HUES48 (cell line): ENCODE results near the gene SRCIN1.

Experiments used
- H3K27ac ChIP-seq: one replicate; pipeline ENCODE4 v1.7.0; 2013; ENCODE audit warnings: low read depth, low read length, inconsistent platforms
- H3K27me3 ChIP-seq: 2 replicates; pipeline ENCODE4 v1.6.1; 2013; ENCODE audit warnings: mild to moderate bottlenecking, low read length; ENCODE audit not compliant: control insufficient read depth, insufficient read depth
- H3K36me3 ChIP-seq: 2 replicates; pipeline ENCODE4 v1.6.1; 2013; ENCODE audit warnings: low read length; ENCODE audit not compliant: control insufficient read depth, insufficient read depth
- H3K4me1 ChIP-seq: 2 replicates; pipeline ENCODE4 v1.6.1; 2013; ENCODE audit warnings: mild to moderate bottlenecking, low read length; ENCODE audit not compliant: control insufficient read depth, insufficient read depth
- H3K4me3 ChIP-seq: 2 replicates; pipeline ENCODE4 v1.5.1; 2013; ENCODE audit warnings: mild to moderate bottlenecking, low read depth, low read length
- H3K9ac ChIP-seq: 2 replicates; pipeline ENCODE4 v1.6.1; 2013; ENCODE audit warnings: mild to moderate bottlenecking, low read depth, low read length, moderate library complexity
- H3K9me3 ChIP-seq: 2 replicates; pipeline ENCODE4 v1.6.1; 2013; ENCODE audit warnings: low read length; ENCODE audit not compliant: control insufficient read depth, insufficient read depth

Gene SRCIN1

DNA sequence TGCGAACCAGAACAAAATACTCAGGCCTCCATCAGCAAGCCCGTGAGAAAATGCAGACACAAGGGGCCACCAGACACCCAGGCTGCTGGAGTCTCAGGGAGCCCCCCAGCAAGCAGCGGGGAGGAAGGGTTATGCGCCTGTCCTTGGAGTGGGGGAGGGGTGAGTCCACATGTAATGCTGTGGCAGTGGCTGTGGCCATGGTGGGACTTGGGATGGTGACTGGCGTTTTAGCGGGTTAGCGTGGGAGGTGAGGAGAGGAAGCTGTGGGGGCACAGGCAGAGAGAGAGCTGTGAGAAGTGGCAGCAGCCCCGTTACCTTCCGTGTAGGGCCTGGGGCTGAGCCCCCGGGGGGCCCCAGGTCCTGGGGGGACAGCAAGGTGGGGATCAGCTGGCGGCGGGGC lies 58.3 kb downstream of the SRCIN1 start:
- H3K27me3 ChIP-seq: no peaks in the 10 kb centered on the region; the same call in 1 of the 2 replicates
- no peak overlapping the region for H3K9ac ChIP-seq
- H3K36me3 ChIP-seq: no peaks in the 10 kb centered on the region
- no peak overlapping the region for H3K27ac ChIP-seq
- no peaks in the 10 kb centered on the region for H3K4me1 ChIP-seq
- no peak overlapping the region for H3K4me3 ChIP-seq
- H3K9me3 ChIP-seq: no peaks in the 10 kb centered on the region

- no peaks in the 10 kb centered on the region for H3K4me1 ChIP-seq
- H3K27ac ChIP-seq: no peak overlapping the region
- no peak overlapping the region for H3K4me3 ChIP-seq
- no peak overlapping the region for H3K9ac ChIP-seq
- no peaks in the 10 kb centered on the region for H3K9me3 ChIP-seq
- no peaks in the 10 kb centered on the region; the same call in 1 of the 2 replicates for H3K27me3 ChIP-seq
- no peaks in the 10 kb centered on the region for H3K36me3 ChIP-seq
Observed at GRCh38 chr17:38546396-38546795, 59.4 kb downstream of the SRCIN1 start.

DNA sequence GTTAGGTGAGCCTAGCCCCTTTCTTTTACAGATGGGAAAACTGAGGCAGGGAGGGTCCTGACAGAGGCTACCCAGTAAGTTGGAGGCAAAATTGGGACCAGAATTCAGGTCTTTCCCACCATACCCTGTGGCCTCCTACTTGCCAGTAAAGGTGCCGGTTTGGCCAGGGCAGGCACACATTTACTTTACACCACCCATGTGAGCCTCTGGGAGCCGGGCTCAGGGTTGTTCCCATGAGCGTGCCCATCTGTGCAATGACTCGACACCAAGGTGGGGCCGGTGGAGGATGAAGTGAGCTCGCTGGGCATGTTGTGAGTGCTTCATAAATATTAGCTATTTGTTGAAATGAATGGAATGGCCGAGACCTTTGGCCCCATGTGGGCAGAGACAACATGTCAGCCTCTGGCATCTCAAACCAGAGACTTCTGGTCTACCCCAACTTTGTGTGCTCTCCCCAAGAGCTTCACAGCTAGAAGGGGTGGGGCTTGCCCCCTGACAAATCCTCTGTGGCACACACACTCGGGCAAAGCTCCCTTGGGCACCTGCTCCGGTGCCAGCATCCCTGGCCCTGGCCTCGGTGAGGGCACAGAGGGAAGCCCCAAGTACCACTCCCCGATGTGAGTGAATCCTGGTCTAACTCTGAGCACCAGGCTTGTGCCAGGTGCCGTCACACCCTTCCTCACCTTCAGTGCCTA lies 60.1 kb downstream of the SRCIN1 start:
- no peaks in the 10 kb centered on the region for H3K36me3 ChIP-seq
- no peaks in the 10 kb centered on the region; the same call in 1 of the 2 replicates for H3K27me3 ChIP-seq
- no peak overlapping the region for H3K4me3 ChIP-seq
- H3K9ac ChIP-seq: no peak overlapping the region
- no peaks in the 10 kb centered on the region for H3K9me3 ChIP-seq
- H3K4me1 ChIP-seq: no peaks in the 10 kb centered on the region
- no peak overlapping the region for H3K27ac ChIP-seq

DNA sequence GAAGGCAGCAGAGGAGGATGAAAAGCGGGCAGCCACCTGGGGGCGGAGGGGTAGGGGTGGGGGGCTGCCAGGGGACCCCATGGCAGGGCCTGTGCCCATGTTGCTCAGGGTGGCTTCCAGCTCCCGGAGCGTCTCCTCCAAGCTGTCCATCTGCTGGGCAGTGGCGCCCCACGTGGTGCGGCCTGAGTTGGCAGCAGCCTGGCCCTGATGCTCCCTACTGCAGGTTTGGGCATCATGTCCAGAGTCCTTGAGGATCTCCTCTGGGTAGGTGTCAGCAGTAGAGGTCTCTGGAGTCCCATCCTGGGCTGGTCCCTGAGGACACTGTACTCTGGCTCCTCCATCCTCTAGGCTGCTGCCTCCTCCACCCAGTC lies 60.9 kb downstream of the SRCIN1 start:
- H3K27ac ChIP-seq: no peak overlapping the region
- H3K27me3 ChIP-seq: no peaks in the 10 kb centered on the region; the same call in 1 of the 2 replicates
- no peaks in the 10 kb centered on the region for H3K4me1 ChIP-seq
- no peaks in the 10 kb centered on the region for H3K36me3 ChIP-seq
- no peak overlapping the region for H3K9ac ChIP-seq
- no peak overlapping the region for H3K4me3 ChIP-seq
- H3K9me3 ChIP-seq: no peaks in the 10 kb centered on the region

GRCh38 chr17:38544175-38544838 lies 61.4 kb downstream of the SRCIN1 start:
- H3K4me1 ChIP-seq: no peaks in the 10 kb centered on the region
- no peak overlapping the region for H3K4me3 ChIP-seq
- no peak overlapping the region for H3K9ac ChIP-seq
- no peaks in the 10 kb centered on the region for H3K27me3 ChIP-seq
- no peaks in the 10 kb centered on the region for H3K36me3 ChIP-seq
- H3K9me3 ChIP-seq: no peaks in the 10 kb centered on the region
- no peak overlapping the region for H3K27ac ChIP-seq

GRCh38 chr17:38543403-38544174 lies 62.2 kb downstream of the SRCIN1 start:
- no peak overlapping the region for H3K4me3 ChIP-seq
- no peaks in the 10 kb centered on the region for H3K36me3 ChIP-seq
- no peaks in the 10 kb centered on the region for H3K4me1 ChIP-seq
- H3K9ac ChIP-seq: no peak overlapping the region
- H3K27me3 ChIP-seq: no peaks in the 10 kb centered on the region
- H3K27ac ChIP-seq: no peak overlapping the region
- H3K9me3 ChIP-seq: no peaks in the 10 kb centered on the region

DNA sequence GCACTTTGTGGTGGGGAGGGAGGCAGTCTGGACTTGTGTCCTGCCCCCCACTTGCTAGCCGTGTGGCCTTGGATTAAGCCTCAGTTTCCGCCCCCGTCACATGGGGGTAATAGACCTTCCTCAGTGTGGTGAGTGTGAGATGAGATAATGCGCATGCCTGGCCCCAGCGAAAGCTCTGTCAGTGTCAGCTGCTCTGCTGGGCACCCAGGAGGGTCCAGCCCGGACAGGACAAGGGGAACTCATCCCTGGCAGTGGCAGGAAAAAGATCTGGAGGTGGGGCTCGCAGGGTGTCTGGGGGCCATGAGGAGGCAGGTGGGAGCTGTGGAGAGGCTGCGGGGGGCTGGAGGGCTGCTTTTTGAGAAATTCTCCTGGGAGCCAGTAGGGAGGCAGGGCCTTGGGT lies 63.5 kb downstream of the SRCIN1 start:
- H3K36me3 ChIP-seq: no peaks in the 10 kb centered on the region
- no peak overlapping the region for H3K27ac ChIP-seq
- no peak overlapping the region for H3K9ac ChIP-seq
- H3K9me3 ChIP-seq: no peaks in the 10 kb centered on the region
- no peaks in the 10 kb centered on the region for H3K4me1 ChIP-seq
- no peaks in the 10 kb centered on the region for H3K27me3 ChIP-seq
- no peak overlapping the region for H3K4me3 ChIP-seq

DNA sequence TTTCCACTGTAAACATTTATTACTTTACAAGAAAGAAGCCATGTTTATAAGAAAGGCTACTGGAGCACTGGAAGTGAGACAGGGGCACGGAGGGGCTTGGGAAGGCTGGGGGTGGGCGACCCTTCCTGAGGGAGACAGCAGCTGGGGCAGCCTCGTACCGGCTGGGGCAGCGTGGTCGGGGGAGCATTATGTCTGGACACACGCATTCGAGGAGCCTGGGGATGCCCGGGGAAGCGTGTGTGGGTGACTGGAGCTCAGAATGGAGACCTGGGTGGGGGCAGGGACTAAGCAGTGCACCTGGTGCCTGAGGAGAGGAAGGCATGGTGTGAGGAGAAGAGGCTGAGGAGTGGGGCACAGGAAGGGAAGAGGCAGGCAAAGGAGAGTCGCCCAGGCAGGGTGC lies 64.5 kb downstream of the SRCIN1 start:
- no peaks in the 10 kb centered on the region for H3K27me3 ChIP-seq
- H3K9me3 ChIP-seq: no peaks in the 10 kb centered on the region
- no peak overlapping the region for H3K9ac ChIP-seq
- no peaks in the 10 kb centered on the region for H3K4me1 ChIP-seq
- no peak overlapping the region for H3K4me3 ChIP-seq
- H3K36me3 ChIP-seq: no peaks in the 10 kb centered on the region
- no peak overlapping the region for H3K27ac ChIP-seq

GRCh38 chr17:38540514-38541045 lies 65.2 kb downstream of the SRCIN1 start:
- no peaks in the 10 kb centered on the region for H3K36me3 ChIP-seq

GRCh38 chr17:38539386-38539785 lies 66.4 kb downstream of the SRCIN1 start:
- H3K27ac ChIP-seq: no peak overlapping the region
- no peak overlapping the region for H3K9ac ChIP-seq
- no peaks in the 10 kb centered on the region for H3K4me1 ChIP-seq
- no peaks in the 10 kb centered on the region for H3K9me3 ChIP-seq
- H3K4me3 ChIP-seq: no peak overlapping the region
- no peaks in the 10 kb centered on the region for H3K36me3 ChIP-seq
- H3K27me3 ChIP-seq: no peaks in the 10 kb centered on the region

More at GRCh38 chr17:38540514-38541045, 65.2 kb downstream of the SRCIN1 start:
- no peak overlapping the region for H3K4me3 ChIP-seq
- H3K9ac ChIP-seq: no peak overlapping the region
- H3K27ac ChIP-seq: no peak overlapping the region
- no peaks in the 10 kb centered on the region for H3K4me1 ChIP-seq
- H3K9me3 ChIP-seq: no peaks in the 10 kb centered on the region
- no peaks in the 10 kb centered on the region for H3K27me3 ChIP-seq

DNA sequence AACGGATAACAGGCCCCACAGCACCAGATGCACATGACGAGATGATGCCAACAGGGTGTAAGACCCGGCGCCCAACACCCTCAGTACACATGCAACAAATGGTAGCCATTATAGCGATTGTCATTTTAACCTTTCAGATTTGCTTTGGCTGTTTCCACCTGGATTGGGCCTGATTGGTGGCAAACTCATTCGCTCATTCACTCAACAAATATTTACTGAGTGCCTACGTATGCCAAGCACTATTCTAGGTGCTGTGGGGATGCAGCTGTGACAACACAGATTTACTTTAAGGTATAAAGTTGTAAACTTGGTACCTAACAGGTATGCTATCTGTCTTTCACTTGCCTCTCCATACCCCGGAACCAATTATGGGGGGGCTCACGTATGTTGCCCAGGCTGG lies 66.8 kb downstream of the SRCIN1 start:
- no peak overlapping the region for H3K4me3 ChIP-seq
- no peaks in the 10 kb centered on the region for H3K36me3 ChIP-seq
- no peak overlapping the region for H3K27ac ChIP-seq
- H3K4me1 ChIP-seq: peaks cover 2% of the 10 kb centered on the region; the same call in 1 of the 2 replicates
- no peak overlapping the region for H3K9ac ChIP-seq
- no peaks in the 10 kb centered on the region for H3K27me3 ChIP-seq
- H3K9me3 ChIP-seq: no peaks in the 10 kb centered on the region
